Activated CD4-positive, alpha-beta T cell treated with anti-CD3 and anti-CD28 coated beads for 4 hours (primary cell): ENCODE measurements around the gene FETUB.

Experiments
- DNase-seq, 2 donors: peaks; one replicate each; pipeline ENCODE4 v3.0.0-alpha.2; 2020

The FETUB gene

GRCh38 chr3:186639778-186640472 lies at the start of gene FETUB:
TSS of gene FETUB (plus strand) at chr3:186640399. CDS start at chr3:186640461, 62 bp downstream.
- DNase-seq, result no peak

- DNase-seq, result no peak
These were observed 49.5 kb upstream of the FETUB start for GRCh38 chr3:186590580-186591295.

GRCh38 chr3:186592682-186593081 lies 47.5 kb upstream of the FETUB start:
- no peak for DNase-seq

GRCh38 chr3:186593862-186594261 lies 46.3 kb upstream of the FETUB start:
- DNase-seq, result no peak

- DNase-seq, result no peak
These were observed 45.5 kb upstream of the FETUB start for GRCh38 chr3:186594591-186595113.

GRCh38 chr3:186596568-186597287 lies 43.5 kb upstream of the FETUB start:
- DNase-seq, result no peak

- no peak for DNase-seq
These were observed 42.0 kb upstream of the FETUB start for GRCh38 chr3:186598108-186598784.

- no peak for DNase-seq
These were observed 41.4 kb upstream of the FETUB start for GRCh38 chr3:186598794-186599141.

GRCh38 chr3:186599142-186599784 lies 40.9 kb upstream of the FETUB start:
- DNase-seq, result no peak

GRCh38 chr3:186599785-186600166 lies 40.4 kb upstream of the FETUB start:
- no peak for DNase-seq

- DNase-seq, result no peak
These were observed 39.3 kb upstream of the FETUB start for GRCh38 chr3:186600896-186601295.

- no peak for DNase-seq
These were observed 37.0 kb upstream of the FETUB start for GRCh38 chr3:186603159-186603558.

GRCh38 chr3:186605078-186605477 lies 35.1 kb upstream of the FETUB start:
- no peak for DNase-seq

GRCh38 chr3:186605561-186606545 lies 34.3 kb upstream of the FETUB start:
- no peak for DNase-seq

GRCh38 chr3:186608624-186609215 lies 31.5 kb upstream of the FETUB start:
- DNase-seq, result no peak

- no peak for DNase-seq
These were observed 30.8 kb upstream of the FETUB start for GRCh38 chr3:186609247-186609868.

- no peak for DNase-seq
These were observed 28.1 kb upstream of the FETUB start for GRCh38 chr3:186612065-186612464.

GRCh38 chr3:186612721-186613636 lies 27.2 kb upstream of the FETUB start, which contains the start of gene AHSG:
TSS of gene AHSG (plus strand) at chr3:186613060. CDS start at chr3:186613142, 82 bp downstream.
- DNase-seq, result no peak

- DNase-seq, result no peak
These were observed 26.4 kb upstream of the FETUB start for GRCh38 chr3:186613637-186614265.
